Myocyte (in vitro differentiated cells): Measurements from ENCODE around the gene BRCA1. TPM values are rescaled to one million over a fixed set of nuclear protein-coding genes. Genes with fewer than 3 reads are reported as not detected.
"Not testable (repeated sequence)": the region's sequence is repeated elsewhere in the genome, so short reads cannot be mapped to it uniquely, and the experiment has no call there.

ENCODE experiments used
- DNase-seq: peaks from one replicate; pipeline ENCODE4 v3.0.0-alpha.2; 2012; ENCODE audit warnings: low read depth
- total RNA-seq: library from RNA; depleted of rRNA; stranded (reverse); fragments of >200 nt; gene quantifications from 2 replicates; pipeline ENCODE4 v1.2.3, GENCODE V29; 2014

Gene BRCA1
- total RNA-seq, 1 donor from 2014 or later = 5.2 TPM

DNA sequence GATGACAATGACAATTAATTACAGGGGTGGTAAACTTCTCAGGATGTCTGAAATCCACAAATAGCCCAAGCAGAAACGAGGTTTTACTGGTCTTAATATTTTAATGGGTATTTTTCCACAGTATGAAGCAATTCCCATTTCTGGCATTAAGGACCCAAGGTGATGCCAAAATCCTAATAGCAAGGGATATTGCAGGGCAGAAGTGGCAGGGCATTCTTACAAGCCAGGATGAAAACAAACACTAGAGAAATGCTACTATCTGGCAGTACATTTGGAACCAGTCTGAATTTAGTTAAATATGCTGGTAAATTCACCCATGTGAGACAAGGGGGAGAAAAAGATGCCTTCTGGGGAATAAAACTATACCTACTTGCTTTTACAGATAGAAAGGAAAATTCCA is 54.9 kb downstream of the BRCA1 start:
- DNase-seq = no peak

DNA sequence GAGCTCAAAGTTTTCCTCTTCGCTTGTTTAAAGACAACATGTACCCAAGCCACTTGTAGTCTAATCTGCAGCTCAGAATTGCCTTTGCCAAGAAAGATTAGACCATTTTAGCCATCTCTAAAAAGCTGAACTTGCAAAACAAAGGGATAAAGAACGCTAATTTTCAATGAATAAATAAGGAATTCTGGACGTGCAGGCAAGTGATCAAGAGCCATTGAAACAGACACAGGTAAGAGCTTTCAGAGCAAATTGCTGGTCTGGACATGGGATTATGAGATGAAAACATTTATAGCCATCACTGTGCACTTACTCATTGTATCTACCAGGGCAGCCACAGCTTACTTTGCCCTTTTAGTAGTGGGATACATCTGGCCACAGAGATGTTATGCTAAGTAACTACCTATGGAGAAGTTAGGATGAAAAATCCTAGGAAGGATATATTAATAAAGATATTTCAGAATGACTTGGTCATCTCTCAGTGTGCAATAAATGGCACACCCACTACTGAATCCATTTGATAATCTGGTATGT is 55.7 kb downstream of the BRCA1 start:
- no peak for DNase-seq

DNA sequence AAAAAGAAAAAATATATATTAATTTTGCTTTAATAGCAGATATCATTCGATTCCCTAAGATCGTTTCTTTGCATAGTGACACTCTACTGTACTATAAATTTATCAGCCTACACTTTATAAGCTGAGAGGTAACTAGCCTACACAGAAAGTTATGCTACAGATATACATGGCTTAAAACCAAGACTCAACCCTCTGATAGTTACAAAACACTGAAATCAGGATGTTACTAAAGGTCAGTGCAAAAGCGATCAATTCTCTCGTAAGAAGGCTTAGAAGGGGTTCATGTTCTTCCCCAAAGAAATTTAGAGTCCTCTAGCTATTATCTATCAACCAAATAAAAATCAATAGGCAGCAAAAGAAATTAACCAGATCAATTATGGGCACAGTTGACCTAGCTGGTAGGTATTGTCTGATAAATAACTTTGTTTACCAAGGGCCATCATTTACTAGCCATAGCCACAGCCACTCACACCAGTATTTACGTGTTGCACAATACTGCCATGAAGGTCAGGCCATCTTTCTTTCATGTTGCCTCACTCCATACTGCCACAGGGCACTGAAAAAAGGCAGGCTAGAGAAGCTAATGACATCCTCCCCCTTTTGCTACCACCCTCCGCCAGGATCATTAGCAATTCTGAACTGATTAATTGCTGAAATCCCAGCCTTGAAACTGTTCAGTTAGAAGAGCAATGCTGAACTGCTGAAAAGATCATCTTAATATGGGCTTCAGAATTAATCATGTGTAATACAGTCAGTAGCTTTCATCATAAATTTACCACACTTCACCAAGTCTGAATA is 56.4 kb downstream of the BRCA1 start:
- DNase-seq = no peak

DNA sequence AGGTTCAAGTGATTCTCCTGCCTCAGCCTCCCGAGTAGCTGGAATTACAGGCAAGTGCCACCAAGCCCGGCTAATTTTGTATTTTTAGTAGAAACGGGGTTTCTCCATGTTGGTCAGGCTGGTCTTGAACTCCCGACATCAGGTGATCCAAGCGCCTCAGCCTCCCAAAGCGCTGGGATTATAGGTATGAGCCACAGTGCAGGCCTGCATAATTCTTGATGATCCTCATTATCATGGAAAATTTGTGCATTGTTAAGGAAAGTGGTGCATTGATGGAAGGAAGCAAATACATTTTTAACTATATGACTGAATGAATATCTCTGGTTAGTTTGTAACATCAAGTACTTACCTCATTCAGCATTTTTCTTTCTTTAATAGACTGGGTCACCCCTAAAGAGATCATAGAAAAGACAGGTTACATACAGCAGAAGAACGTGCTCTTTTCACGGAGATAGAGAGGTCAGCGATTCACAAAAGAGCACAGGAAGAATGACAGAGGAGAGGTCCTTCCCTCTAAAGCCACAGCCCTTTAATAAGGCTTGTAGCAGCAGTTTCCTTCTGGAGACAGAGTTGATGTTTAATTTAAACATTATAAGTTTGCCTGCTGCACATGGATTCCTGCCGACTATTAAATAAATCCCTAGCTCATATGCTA is 62.1 kb downstream of the BRCA1 start:
- DNase-seq = no peak

DNA sequence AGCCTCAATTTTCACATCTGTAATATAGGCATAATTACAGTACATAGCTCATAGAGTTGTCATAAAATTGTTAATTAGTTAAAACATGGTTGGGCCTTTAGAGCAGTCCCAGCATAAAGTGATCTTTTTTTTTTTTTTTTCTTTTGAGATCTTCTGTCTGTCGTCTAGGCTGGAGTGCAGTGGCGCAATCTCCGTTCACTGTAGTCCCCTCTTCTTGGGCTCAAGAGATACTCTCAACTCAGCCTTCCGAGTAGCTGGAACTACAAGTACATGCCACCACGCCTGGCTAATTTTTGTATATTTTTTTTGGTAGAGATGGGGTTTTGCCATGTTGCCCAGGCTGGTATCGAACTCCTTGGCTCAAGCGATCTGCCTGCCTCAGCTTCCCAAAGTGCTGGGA is 69.1 kb downstream of the BRCA1 start:
- DNase-seq = no peak

DNA sequence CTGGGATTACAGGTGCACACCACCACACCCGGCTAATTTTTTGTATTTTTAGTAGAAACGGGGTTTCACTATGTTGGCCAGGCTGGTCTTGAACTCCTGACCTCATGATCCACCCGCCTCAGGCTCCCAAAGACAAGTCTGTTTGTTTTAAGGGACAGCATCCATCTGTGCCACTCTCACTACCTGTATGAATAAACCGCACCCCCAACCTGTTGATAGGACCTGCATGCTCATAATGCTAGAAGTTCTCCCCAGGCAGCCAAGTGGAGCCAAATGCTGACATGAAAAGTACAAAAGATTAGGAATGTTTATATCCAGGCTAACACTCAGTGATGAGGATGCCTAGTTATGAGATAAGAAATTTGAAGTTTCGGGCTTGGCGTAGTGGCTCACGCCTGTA is 72.2 kb downstream of the BRCA1 start:
- not testable (repeated sequence) for DNase-seq

DNA sequence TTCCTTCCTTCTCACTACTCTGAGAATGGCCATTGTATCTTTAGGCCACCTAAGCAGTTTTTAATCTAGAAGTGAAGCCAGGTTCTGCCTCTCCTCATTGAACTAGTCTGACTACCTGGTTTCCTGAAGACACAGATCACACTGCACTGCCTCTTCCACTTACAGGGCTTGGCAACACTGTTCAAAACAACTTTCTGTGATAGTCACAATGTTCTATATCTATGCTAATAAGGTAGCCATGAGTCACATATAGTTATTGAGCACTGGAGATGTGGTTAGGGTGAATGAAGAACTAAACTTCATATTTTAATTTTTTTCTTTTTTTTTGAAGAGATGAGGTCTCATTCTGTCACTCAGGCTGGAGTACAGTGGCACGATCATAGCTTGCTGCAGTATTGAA is 73.2 kb downstream of the BRCA1 start:
- no peak for DNase-seq

DNA sequence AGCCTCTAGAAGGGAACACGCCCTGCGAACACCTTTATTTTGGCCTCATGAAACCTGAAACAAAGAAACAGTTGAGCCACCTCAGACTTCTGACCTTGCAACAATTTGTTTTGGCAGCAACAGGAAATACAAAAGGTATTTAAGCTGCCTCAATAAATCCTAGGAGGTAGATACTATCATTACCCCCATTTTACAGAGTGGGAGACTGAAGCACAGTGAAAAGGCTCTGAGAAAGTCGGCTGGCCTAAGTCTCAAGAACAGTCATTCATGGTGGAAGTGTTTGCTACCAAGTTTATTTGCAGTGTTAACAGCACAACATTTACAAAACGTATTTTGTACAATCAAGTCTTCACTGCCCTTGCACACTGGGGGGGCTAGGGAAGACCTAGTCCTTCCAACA is 81.1 kb downstream of the BRCA1 start:
- no peak for DNase-seq

DNA sequence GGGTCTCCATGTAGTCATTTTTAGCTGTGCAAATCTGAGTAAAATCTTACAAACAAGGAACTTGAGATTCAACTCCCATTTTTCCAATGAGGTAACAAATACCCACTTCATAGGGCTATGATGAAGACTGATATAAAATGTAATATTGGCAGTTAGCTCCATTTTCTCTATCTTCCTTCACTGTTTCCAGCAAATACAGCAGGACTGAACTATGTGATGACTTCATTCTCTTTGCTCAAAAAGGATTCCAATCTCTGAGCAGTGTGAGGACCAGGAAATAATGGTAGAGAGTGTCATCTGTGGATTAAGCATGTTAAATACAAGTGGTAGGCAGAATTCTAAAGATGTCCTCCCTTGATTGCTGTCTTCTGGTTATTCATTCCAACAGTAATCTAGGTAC is 81.9 kb downstream of the BRCA1 start:
- no peak for DNase-seq

DNA sequence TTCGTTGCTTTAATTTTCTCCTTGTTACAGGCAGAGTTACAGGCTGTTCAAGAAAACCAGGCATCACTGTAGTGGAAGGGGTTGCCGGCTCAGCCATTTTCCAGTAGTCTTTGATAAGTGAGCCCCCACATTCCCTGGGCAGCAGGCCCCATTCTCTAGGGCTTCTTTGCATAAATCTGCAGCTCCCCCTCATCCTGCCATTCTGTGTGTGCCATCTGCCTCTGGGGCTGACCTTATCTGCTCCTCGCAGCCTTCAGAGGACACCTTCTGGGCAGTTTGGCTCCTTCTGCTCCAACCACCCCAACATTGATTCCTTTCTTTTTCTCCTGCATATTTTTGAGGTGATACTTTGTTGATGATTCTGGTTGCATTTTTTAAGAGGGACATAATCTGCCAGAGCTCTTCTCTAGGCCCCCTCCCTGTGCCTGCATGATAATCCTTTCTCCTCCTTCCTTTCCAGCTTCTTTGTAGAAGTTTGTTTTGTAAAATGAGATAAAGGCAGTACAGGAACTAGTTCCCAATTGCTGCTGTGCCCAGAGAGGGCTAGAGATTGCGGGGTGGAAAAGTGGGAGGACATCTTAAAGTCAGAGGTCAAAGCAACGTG is 83.0 kb downstream of the BRCA1 start:
- DNase-seq = no peak

DNA sequence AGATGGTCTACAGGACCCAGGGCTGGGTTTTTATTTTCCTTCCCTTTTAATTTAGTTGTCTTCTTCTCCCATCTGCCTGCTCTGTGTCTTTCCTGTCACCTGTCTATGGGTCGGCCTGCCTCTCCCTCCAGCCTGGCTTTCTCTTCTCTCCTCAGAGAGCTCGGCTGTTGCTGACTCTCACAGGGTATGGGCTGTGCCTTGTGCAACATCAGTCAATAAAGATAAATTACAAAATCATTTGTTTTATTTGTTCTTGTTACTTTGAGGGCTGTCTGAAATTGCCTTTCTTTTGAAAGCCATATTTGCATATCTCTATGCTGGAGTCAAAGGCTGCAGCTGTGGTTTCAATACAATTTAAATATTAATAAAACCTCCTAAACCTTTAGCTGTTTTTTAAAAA is 84.5 kb downstream of the BRCA1 start:
- no peak for DNase-seq

DNA sequence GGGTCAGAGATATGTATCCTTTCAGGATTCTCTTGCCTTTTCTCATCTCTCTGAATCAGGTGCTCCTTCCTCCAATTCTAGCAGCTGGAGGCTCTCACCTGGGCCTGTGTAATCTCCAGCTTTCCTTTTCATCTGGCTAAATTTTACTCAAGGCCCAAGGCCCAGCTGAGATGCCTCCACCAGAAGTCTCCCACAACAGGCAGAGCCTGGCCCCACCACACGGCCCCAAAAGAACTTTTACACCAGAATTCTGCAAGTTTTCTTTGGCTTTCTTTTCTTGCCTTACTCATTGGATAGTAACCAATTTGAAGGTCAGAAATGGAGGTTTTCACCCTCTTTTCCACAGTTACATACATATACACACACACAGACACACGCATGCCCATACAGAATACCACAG is 85.5 kb downstream of the BRCA1 start:
- no peak for DNase-seq

DNA sequence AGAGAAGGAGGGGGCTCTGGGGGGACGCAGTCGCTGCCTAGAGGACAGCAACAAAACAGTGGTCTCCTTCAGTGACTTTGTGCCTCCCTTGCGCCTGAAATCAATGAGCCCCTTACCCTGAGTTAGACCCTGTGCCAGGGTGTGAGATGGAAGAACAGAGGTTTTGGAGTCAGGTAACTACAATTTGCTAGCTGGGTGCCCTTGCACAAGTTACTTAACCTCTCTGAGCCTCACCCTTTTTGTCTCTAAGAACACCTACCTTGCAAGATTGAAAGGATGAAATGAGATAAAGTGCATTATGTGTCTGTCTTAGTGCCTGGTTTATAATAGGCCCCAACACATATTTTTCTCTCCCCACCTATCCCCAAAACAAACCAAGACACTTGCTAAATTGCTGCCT is 90.3 kb downstream of the BRCA1 start:
- no peak for DNase-seq

DNA sequence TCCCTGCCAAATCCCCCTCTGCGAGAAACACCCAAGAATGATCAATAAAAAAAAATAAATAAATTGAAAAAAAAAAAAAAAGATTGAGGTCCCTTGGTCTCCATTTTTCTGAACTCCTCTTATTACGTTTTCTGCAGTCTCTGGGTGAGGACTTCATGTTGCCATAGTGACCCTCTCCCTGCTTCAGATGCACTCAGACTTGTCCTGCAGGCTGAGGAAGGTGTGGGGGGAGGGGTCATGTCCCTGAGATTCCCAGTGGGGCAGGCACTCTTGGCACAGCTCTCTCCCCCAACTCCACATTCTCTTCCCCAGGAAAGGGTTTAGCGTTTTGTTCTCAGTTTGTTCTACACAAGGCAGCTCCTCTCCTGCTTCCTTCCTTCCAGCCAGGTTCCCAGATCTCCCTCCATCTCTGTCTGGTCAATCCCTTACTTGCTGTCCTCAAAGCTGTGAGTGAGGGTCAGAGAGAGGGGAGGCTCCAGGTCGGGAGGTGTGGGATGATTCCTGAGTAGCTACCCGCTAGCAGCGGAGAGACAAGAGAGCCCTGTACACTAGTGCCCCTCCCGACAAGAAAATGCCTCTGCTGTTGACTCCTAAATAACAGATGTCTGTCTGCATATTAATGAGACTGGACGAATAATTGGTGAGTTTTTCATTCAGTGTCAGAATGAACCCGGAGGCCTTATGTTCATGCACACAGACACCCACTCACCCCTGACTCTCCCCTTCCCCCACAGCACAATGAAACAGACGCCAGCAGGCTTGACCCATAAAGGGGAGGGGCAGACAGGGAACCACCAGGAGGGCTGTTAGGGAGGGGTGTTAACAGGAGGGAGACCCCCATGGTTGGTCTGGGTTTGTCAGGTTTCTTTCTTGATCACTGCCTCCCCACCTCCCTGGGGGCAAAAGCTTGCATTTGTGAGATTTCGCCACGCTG is 90.9 kb downstream of the BRCA1 start:
- DNase-seq = no peak

DNA sequence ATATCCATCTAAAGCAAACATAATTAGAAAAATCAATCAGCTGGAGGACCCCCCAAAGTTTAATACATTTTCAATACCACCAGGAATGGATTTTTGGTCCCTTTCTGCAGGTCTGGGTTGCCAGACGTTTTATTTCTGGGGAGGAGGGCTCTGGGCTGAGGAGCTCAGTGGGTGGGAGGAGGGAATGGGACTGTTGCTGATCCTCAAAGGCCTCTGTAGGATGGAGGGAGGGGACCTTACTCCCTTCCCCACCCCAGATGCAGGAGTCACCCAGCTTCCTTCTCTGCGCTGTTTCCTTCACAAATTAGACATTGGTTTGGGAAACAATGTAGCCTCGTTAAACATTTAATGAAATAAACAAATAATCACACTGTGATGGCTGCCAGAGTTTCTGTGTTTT is 93.5 kb downstream of the BRCA1 start:
- DNase-seq = no peak

DNA sequence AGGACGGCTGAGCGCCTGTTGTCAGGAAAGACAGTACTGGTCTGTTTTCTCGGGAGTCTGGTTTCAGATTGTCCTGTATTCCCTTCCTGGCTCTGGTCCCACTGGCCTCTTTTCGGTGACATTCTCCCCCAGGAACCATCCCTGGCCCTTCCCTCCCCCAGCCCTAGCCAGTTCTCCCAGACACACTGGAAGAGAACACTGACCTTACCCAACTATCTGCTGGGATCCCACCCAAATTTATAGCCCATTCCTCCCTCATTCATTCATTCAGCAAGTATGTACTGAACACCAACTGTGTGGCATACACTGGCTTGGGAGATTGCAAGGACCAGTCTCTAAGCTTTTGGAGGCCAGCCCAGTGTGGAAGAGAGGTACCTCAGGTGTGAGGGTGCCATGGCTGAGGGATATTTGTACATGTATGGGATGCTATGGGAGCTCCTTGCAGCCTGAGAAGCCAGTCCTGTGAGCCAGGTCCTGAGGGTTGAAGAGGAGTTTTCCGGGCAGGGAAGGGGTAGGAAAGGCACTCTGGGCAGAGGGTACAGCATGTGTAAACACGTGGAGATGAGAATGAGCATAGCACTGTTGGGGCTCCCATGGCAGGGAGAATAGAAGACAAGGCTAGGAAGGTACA is 94.9 kb downstream of the BRCA1 start:
- DNase-seq = no peak

DNA sequence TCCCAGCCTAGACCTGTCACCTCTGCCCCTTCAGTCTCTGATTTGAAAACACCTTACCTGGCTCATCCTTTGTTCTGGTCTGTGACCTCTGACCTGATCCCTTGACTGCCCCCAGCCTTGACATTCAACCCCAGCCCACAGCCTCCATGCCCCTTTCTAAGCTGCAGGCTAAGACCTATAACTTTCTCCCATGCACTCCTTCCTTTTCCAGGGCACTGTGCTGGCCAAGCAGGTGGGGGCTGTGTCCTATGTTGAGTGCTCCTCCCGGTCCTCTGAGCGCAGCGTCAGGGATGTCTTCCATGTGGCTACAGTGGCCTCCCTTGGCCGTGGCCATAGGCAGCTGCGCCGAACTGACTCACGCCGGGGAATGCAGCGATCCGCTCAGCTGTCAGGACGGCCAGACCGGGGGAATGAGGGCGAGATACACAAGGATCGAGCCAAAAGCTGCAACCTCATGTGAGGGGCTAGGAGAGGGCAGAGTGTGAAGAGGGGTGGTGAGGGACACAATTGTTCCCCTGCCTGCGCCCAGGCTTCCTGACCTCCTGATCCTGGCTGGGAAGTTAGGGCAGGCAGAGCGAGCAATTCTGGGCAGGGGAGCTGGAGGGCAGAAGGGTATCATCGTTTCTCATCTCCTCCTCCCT is 96.8 kb downstream of the BRCA1 start:
- DNase-seq = peak; percentile 96

DNA sequence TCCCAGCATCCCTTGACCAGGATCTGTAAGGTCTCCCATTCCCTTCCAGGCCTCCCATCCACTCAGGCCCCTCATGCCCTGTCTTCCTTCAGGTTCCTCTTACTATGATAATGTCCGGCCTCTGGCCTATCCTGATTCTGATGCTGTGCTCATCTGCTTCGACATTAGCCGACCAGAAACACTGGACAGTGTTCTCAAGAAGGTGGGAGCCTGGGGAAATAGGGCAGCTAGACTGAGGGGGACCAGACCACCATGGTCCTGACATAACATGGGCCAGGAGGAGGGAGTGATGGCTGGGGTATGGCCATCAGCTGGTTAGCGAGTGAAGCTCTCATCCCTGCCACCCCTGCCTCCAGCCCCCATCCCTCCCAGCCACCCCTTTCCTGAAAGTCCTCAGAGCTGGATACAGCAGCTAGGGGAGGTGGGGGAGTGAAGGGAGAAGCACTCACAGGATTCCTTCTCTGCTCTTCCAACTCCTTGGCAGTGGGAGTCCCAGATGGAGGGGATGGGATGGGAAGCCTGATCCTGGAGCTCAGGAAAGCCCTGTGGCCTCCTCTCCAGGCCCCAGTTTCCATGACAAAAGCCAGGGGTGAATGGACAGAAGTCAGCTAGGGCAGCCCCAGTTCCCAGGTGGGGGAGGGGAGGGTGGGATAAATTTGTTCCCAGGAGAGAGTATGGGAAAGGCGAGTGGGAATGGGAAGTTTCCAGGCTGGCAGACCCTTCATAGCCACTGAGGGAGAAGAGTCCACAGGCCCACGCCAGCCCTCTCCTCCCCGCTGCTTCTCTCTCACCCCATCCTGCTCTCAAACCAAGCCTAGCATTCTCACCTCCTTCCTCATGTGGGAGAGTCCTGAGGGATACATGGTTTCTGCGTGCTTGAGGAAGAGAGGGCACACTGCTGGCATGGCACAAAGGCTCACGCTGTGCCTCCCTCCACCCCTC is 97.8 kb downstream of the BRCA1 start:
- no peak for DNase-seq

DNA sequence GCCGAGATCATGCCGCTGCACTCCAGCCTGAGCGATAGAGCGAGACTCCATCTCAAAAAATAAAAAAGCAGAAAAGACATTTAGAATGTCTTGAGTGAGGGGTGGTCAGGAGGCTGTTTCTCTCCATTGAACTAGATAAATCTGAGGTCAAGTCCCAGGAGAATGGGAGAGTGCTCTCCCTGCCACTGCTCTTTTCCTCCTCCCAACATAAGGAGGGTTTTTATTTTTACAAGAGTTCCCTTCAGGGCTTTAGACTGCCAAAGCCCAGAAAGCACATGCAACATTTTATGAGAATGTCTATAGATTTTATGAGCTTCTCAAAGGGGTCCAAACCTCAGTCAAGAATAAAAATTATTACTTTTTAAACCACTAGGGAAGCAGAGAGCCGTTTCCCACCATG is 98.6 kb downstream of the BRCA1 start:
- no peak for DNase-seq
